ENCODE data around the gene CCDC71. TPM values are rescaled to one million over a fixed set of nuclear protein-coding genes. Genes with fewer than 3 reads are reported as not detected.

Gene CCDC71
- total RNA-seq, 1 donor from 2014 or later = 29.4 TPM

- no peaks in the 10 kb centered on the region for H3K36me3 Mint-ChIP-seq (ENCODE audit: low read depth)
- no peaks in the 10 kb centered on the region for H3K4me1 Mint-ChIP-seq
- H3K4me3 Mint-ChIP-seq = no peak overlapping the region
- H3K27me3 Mint-ChIP-seq (ENCODE audit: low read depth) = no peaks in the 10 kb centered on the region
- no peaks in the 10 kb centered on the region for H3K9me3 Mint-ChIP-seq
- DNase-seq (ENCODE audit: low read depth, low spot score) = no peak
- H3K27ac Mint-ChIP-seq (ENCODE audit: unreplicated experiment) = no peak overlapping the region
- no peak for TF ChIP-seq CTCF (conservative IDR thresholded peaks at IDR 0.05)
Measured at GRCh38 chr3:49198611-49199230, 32.6 kb upstream of the CCDC71 start.

GRCh38 chr3:49198161-49198560, 32.0 kb upstream of the CCDC71 start:
- Mint-ChIP-seq H3K27ac (ENCODE audit: unreplicated experiment) (no peak overlapping the region), H3K27me3 (ENCODE audit: low read depth) (no peaks in the 10 kb centered on the region), H3K36me3 (ENCODE audit: low read depth) (no peaks in the 10 kb centered on the region), H3K4me3 (no peak overlapping the region), H3K4me1 (no peaks in the 10 kb centered on the region), H3K9me3 (no peaks in the 10 kb centered on the region)
- no peak for DNase-seq (ENCODE audit: low read depth, low spot score)
- no peak for TF ChIP-seq CTCF (conservative IDR thresholded peaks at IDR 0.05)

GRCh38 chr3:49191741-49192140, 25.6 kb upstream of the CCDC71 start:
- Mint-ChIP-seq H3K4me3 (no peak overlapping the region), H3K27ac (ENCODE audit: unreplicated experiment) (no peak overlapping the region), H3K4me1 (peaks cover 21% of the 10 kb centered on the region), H3K36me3 (ENCODE audit: low read depth) (no peaks in the 10 kb centered on the region), H3K27me3 (ENCODE audit: low read depth) (no peaks in the 10 kb centered on the region), H3K9me3 (no peaks in the 10 kb centered on the region)
- TF ChIP-seq CTCF (conservative IDR thresholded peaks at IDR 0.05) = no peak
- DNase-seq (ENCODE audit: low read depth, low spot score) = no peak

GRCh38 chr3:49183873-49184272, 17.7 kb upstream of the CCDC71 start:
- Mint-ChIP-seq H3K27me3 (ENCODE audit: low read depth) (no peaks in the 10 kb centered on the region), H3K9me3 (no peaks in the 10 kb centered on the region), H3K4me3 (no peak overlapping the region), H3K36me3 (ENCODE audit: low read depth) (no peaks in the 10 kb centered on the region), H3K27ac (ENCODE audit: unreplicated experiment) (no peak overlapping the region), H3K4me1 (no peaks in the 10 kb centered on the region)
- no peak for TF ChIP-seq CTCF (conservative IDR thresholded peaks at IDR 0.05)
- no peak for DNase-seq (ENCODE audit: low read depth, low spot score)

GRCh38 chr3:49182682-49183081, 16.6 kb upstream of the CCDC71 start:
- H3K27me3 Mint-ChIP-seq (ENCODE audit: low read depth) = no peaks in the 10 kb centered on the region
- no peak for DNase-seq (ENCODE audit: low read depth, low spot score)
- no peaks in the 10 kb centered on the region for H3K36me3 Mint-ChIP-seq (ENCODE audit: low read depth)
- TF ChIP-seq CTCF (conservative IDR thresholded peaks at IDR 0.05) = no peak
- H3K27ac Mint-ChIP-seq (ENCODE audit: unreplicated experiment) = no peak overlapping the region
- no peaks in the 10 kb centered on the region for H3K9me3 Mint-ChIP-seq
- H3K4me1 Mint-ChIP-seq = no peaks in the 10 kb centered on the region
- no peak overlapping the region for H3K4me3 Mint-ChIP-seq
